Measurements from ENCODE around the gene CDH5.

GRCh38 chr16:66420396-66420795 is 53.9 kb downstream of the CDH5 start:
- no peak for TF ChIP-seq CTCF (IDR thresholded peaks at IDR 0.05; ENCODE audit: control extremely low read depth in 1 of 3, insufficient read depth in 1 of 3, low read depth in 1 of 3, low read length in 3 of 3)
- no peak for TF ChIP-seq EZH2 (IDR thresholded peaks at IDR 0.05; ENCODE audit: low read depth, low read length, severe bottlenecking)
